ENCODE data around the gene OSBPL3.

GRCh38 chr7:24800667-24801066 is 179.3 kb downstream of the OSBPL3 start:
- no peak for TF ChIP-seq POLR2AphosphoS5 (IDR thresholded peaks at IDR 0.05; ENCODE audit: borderline replicate concordance, low read depth, low read length)
- no peak for TF ChIP-seq EZH2 (IDR thresholded peaks at IDR 0.05)
